ENCODE results near the gene GNB3.

GNB3 gene

DNA sequence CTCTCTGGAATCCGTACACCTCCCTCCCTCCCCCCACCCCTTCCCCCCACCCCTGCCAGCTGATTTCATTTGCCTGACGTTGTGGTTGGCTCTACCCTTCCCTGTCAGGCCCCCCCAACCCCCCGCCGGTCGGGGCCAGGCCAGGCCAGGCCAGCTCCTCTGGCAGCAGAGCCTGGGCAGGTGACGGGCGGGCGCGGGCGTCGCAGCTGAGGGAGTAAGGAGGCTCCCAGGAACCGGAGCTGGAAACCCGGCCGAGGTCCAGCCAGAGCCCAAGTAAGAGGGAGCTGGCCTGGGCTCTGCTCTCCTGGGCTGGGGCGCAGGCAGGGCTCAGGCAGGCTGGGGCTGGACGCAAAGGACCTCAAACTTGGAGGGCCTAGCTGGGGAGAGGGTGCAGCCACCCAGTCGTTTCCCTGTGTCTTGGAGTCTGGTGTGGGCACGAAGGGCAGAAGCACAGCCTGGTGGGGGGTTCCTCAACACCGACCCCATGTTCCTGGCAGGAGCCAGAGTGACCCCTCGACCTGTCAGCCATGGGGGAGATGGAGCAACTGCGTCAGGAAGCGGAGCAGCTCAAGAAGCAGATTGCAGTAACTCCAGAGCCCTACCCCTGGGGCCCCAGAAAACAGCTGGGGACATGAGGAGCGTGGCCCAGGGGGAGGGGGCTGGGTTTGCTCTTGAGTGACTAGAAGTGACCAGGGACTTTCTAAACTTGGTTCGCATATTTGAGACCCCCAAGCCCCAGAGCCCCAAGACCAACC is at the start of gene GNB3:
TSS of gene GNB3 (plus strand) at position 165 of the 755 bp plus-strand sequence. CDS start at position 528, 363 bp downstream.
- peak within 1 kb of the TSS; percentile 32; the same call in 1 of the 2 replicates for H3K27ac ChIP-seq
- TF ChIP-seq ZFX (IDR thresholded peaks at IDR 0.05; ENCODE audit: borderline replicate concordance), result no peak
- TF ChIP-seq CTCF (IDR thresholded peaks at IDR 0.05), result no peak

DNA sequence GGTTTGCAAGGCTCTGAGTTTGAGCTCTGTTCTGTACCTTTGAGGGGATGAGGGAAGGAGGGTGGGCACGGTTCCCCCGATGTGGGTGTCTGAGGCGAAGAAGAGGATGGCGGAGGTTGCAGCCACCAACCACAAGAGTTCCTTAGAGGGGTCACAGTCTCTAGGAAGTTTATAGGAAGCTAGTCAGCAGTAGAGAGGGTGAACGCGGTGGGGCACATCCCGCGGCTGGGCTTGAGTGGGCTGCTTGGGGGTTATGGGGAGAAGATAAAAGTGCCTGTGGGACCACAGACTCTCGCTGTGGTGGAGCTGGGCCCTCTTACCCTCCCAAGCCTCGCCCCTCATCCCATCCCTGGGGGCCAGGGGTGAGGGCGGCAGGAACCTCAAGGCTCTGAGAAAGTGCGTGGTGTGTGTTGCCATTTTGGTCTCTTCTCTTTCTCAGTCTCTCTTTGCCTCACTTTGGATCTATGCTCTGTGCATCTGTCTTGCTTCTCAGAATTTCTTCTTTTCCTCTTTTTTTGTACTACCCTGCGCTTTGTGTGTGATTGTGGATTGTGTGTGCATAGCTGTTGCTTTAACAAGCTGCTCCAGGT is 48.7 kb upstream of the GNB3 start:
- H3K27ac ChIP-seq, result no peak overlapping the region
- no peak for TF ChIP-seq CTCF (IDR thresholded peaks at IDR 0.05)
- no peak for TF ChIP-seq ZFX (IDR thresholded peaks at IDR 0.05; ENCODE audit: borderline replicate concordance)

DNA sequence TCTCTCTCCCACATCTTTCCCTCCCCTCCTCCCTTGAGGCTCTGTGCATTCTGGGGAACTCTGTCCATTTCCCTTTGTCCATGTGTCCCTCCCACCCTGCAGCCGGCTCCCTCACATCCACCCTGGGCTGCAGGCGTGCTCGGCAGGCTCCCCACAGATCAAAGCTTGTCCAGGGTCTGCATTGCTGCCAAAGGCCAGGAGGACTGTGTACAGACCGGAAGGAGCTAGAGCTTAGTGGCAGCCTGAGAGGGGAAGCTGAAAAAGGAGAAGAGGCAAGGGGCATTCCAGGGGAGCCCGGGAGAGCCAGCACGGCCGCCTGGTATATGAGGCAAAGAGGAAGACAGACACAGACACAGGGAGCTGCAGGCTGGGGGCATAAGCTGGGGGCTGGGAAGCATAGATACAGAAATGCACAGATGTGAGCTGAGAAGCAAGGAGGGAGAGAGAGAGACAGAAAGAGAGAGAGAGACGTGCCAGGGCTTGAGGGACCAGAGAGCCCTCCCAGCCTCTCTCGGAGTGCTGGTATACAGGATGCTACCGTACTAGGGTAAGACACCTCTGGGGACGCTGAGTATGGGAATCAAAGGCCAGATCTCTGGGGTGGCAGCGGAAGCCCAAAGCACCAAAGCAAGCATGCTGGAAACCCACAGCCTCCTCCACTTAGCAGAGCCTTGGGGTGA is 48.1 kb upstream of the GNB3 start:
- no peak overlapping the region for H3K27ac ChIP-seq

GRCh38 chr12:6795088-6795487 is 45.6 kb upstream of the GNB3 start:
- no peak overlapping the region for H3K27ac ChIP-seq
- TF ChIP-seq CTCF (IDR thresholded peaks at IDR 0.05) (no peak), ZFX (IDR thresholded peaks at IDR 0.05; ENCODE audit: borderline replicate concordance) (no peak)

More for the DNA sequence above, 48.1 kb upstream of the GNB3 start:
- TF ChIP-seq CTCF (IDR thresholded peaks at IDR 0.05) (no peak), ZFX (IDR thresholded peaks at IDR 0.05; ENCODE audit: borderline replicate concordance) (no peak)

- H3K27ac ChIP-seq, result no peak overlapping the region
- TF ChIP-seq CTCF (IDR thresholded peaks at IDR 0.05), result no peak
- no peak for TF ChIP-seq ZFX (IDR thresholded peaks at IDR 0.05; ENCODE audit: borderline replicate concordance)
Measured at GRCh38 chr12:6796576-6796975, 44.1 kb upstream of the GNB3 start.

DNA sequence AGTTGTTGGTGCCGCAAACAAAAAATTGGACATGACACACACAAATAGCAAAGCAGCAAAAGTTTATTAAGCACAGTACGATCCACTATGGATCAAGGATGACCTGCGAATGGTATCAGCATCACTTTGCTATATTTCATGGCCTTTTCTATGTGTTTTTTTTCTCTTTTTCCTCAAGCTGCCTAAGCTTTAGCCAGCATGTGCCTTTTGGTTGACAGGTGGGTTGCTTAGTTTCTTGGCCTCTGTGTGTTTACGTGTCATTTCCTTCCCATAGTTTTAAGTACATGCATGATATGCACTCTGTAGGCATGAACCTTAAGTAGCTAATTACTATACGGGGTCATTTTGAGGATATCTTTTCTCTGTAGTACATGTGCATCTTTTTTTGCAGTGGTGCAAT is 41.6 kb upstream of the GNB3 start:
- TF ChIP-seq ZFX (IDR thresholded peaks at IDR 0.05; ENCODE audit: borderline replicate concordance) (no peak), CTCF (IDR thresholded peaks at IDR 0.05) (no peak)
- no peak overlapping the region for H3K27ac ChIP-seq

DNA sequence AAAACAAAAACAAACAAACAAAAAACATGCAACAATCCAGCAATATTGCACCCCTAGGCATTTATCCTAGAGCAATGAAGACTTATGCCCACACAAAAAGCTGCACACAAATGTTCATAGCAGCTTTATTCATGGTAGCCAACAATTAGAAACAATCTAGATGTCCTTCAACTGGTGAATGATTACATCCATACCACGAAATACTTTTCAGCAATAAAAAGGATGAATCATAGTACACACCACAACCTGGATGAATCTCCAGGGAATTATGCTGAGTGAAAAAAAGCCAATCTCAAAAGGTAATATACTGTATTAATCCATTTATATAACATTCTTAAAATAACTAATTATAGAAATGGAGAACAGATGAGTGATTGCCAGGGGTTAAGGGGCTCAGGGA is 33.6 kb upstream of the GNB3 start:
- no peak overlapping the region for H3K27ac ChIP-seq
- TF ChIP-seq ZFX (IDR thresholded peaks at IDR 0.05; ENCODE audit: borderline replicate concordance), result no peak
- no peak for TF ChIP-seq CTCF (IDR thresholded peaks at IDR 0.05)
